Natural killer cell (primary cell): ENCODE data around the gene JPT2. TPM values are rescaled to one million over a fixed set of nuclear protein-coding genes. Genes with fewer than 3 reads are reported as not detected.

Experiments
- ATAC-seq, 3 donors: fragments of 150-1000 bp in 2 of 3; fragments of 200-7000 bp in 1 of 3; cut with Tn5 transposase; 1 replicate in 1 of 3; 2 replicates in 2 of 3; pipeline ENCODE4 v1.10.0; 2021; ENCODE audit warnings: mild to moderate bottlenecking in 2 of 3, moderate library complexity in 2 of 3
- DNase-seq, 2 donors: peaks; one replicate each; pipeline versions ENCODE4 v3.0.0 to v3.0.0-alpha.2; 2013 to 2021; ENCODE audit warnings: mixed read lengths in 1 of 2
- H3K27ac ChIP-seq: one replicate; pipeline ENCODE4 v1.5.1; 2013; ENCODE audit warnings: mild to moderate bottlenecking, low read length
- H3K27me3 ChIP-seq: one replicate; pipeline ENCODE4 v1.6.1; 2013; ENCODE audit warnings: low read length; ENCODE audit not compliant: control insufficient read depth, insufficient read depth
- H3K36me3 ChIP-seq: one replicate; pipeline ENCODE4 v1.6.1; 2013; ENCODE audit warnings: low read length; ENCODE audit not compliant: control insufficient read depth, insufficient read depth
- H3K4me1 ChIP-seq: one replicate; pipeline ENCODE4 v1.6.1; 2013; ENCODE audit warnings: low read length; ENCODE audit not compliant: control insufficient read depth, insufficient read depth
- H3K4me3 ChIP-seq: one replicate; pipeline ENCODE4 v1.5.1; 2013; ENCODE audit warnings: low read length
- H3K9me3 ChIP-seq: one replicate; pipeline ENCODE4 v1.6.1; 2013; ENCODE audit warnings: low read length; ENCODE audit not compliant: control insufficient read depth, insufficient read depth
- H3K27ac Mint-ChIP-seq, 2 donors: one replicate each; pipeline ENCODE4 v1.8.0; 2022; ENCODE audit warnings: mild to moderate bottlenecking in 2 of 2, mixed read lengths in 2 of 2, moderate library complexity in 1 of 2
- H3K27me3 Mint-ChIP-seq, 2 donors: one replicate each; pipeline ENCODE4 v1.8.0; 2022; ENCODE audit warnings: low read depth in 2 of 2, mixed read lengths in 2 of 2
- H3K36me3 Mint-ChIP-seq: one replicate; pipeline ENCODE4 v1.8.0; 2022; ENCODE audit warnings: mixed read lengths
- H3K4me1 Mint-ChIP-seq, 2 donors: one replicate each; pipeline ENCODE4 v1.8.0; 2022; ENCODE audit warnings: mixed read lengths in 2 of 2
- H3K4me3 Mint-ChIP-seq: one replicate; pipeline ENCODE4 v1.8.0; 2022; ENCODE audit warnings: mild to moderate bottlenecking, moderate library complexity, mixed read lengths
- H3K9me3 Mint-ChIP-seq, 2 donors: one replicate each; pipeline ENCODE4 v1.8.0; 2022; ENCODE audit warnings: mixed read lengths in 2 of 2
- CTCF ChIP-seq: fragments of 200-600 bp; IDR thresholded peaks from one replicate; pipeline ENCODE4 v1.8.0; 2022; ENCODE audit warnings: antibody characterized with exemption
- WGBS: methylation state at CpG from one replicate; pipeline ENCODE4 v1.1.7; 2013; ENCODE audit warnings: missing lambda C conversion rate; ENCODE audit not compliant: insufficient coverage; 5-methylcytosine and 5-hydroxymethylcytosine counted together
- intact Hi-C: fragments of 100-400 bp; cut with micrococcal nuclease; formaldehyde crosslinking; loops from one replicate; pipeline ENCODE4 v1.14.2; 2022
- total RNA-seq, 4 donors: library from RNA; stranded (reverse); fragments of 120-200 nt in 1 of 4; gene quantifications; one replicate each; pipeline versions ENCODE4 v1.2.3 to v1.2.4, GENCODE V29; 2013 to 2022

The JPT2 gene
- total RNA-seq, 3 donors from 2014 or later (not counting 1 experiment from before 2014, with no cell fraction given), result 12.2 to 28.4 (median 14.2) TPM

GRCh38 chr16:1747934-1748333 lies 69.9 kb downstream of the JPT2 start:
- WGBS, result 96% methylated on average over 11 of the region's 11 CpGs
- no peak for TF ChIP-seq CTCF
- Histone ChIP-seq H3K4me1 (no peaks in the 10 kb centered on the region), H3K27me3 (no peaks in the 10 kb centered on the region), H3K27ac (no peak overlapping the region), H3K9me3 (no peaks in the 10 kb centered on the region), H3K4me3 (no peak overlapping the region), H3K36me3 (peaks cover 62% of the 10 kb centered on the region)
- peaks cover 7% of the 10 kb centered on the region in 2 donors for H3K4me1 Mint-ChIP-seq
- H3K27ac Mint-ChIP-seq, result no peak overlapping the region
- intact Hi-C loops, result no loop called here
- no peaks in the 10 kb centered on the region for H3K9me3 Mint-ChIP-seq
- H3K36me3 Mint-ChIP-seq, result peaks cover 5% of the 10 kb centered on the region
- H3K27me3 Mint-ChIP-seq, result no peaks in the 10 kb centered on the region
- DNase-seq (no peak), ATAC-seq (no peak)
- H3K4me3 Mint-ChIP-seq, result no peak overlapping the region

DNA sequence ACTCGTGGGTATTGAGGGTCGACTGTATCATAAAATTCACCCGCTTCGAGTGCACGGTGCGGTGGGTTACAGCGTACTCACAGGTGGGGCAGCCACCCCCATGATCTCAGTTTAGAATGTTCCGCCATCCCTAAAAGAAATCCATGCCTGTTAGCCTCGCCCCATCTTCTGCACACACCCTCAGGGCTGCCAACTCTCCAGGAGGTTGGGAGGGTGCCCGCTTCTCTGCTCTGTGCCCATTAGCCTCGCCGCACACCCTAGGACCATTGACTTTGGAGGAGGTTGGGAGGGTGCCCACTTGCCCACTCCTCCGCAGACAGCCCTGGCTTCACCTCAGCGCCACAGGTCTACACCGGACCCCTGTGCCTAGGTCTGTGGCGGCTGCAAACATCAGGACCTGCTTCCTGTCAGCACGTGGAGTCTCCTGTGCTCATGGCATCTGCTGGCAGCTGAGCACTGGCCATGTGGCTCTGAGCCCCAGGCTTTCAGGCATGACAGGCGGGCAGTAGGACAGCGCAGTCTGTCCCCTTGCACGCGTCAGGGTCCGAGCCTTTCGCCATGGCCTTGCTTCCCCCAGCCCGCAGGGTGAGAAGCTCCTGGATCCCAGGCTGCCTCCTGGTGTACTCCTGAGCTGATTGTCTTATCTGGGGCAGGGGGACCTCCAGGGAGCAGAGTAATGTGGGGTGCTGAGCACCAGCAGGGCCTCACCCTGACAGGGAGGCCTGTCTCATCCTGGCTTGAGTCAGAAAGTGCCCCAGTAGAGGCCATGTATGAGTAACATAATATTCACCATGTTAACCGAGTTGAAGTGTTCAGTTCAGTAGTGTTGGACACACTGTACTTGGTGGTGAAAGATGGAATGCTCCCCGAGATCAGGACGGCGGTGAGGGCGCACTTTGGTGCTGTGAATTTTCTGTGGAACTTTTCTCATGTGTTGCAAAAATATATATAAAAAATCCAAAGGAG lies 71.4 kb downstream of the JPT2 start:
- 98% methylated on average over 25 of the region's 29 CpGs for WGBS
- no peaks in the 10 kb centered on the region for H3K27me3 Mint-ChIP-seq
- Histone ChIP-seq H3K9me3 (no peaks in the 10 kb centered on the region), H3K4me1 (no peaks in the 10 kb centered on the region), H3K4me3 (no peak overlapping the region), H3K27ac (no peak overlapping the region), H3K27me3 (no peaks in the 10 kb centered on the region), H3K36me3 (peaks cover 60% of the 10 kb centered on the region)
- H3K4me1 Mint-ChIP-seq, result peaks cover 6% of the 10 kb centered on the region in 2 donors
- no peak overlapping the region for H3K4me3 Mint-ChIP-seq
- TF ChIP-seq CTCF, result no peak
- intact Hi-C loops, result no loop called here
- H3K9me3 Mint-ChIP-seq, result no peaks in the 10 kb centered on the region
- no peak for ATAC-seq
- no peak for DNase-seq
- H3K27ac Mint-ChIP-seq, result no peak overlapping the region
- peaks cover 5% of the 10 kb centered on the region for H3K36me3 Mint-ChIP-seq

Other genes with a start within 250 kb of the JPT2 start
- under 1 TPM; 0.68 to 0.96 (median 0.83) TPM for gene PERCC1, start 247.2 kb upstream of the JPT2 start, total RNA-seq
- gene CCDC154, start 233.7 kb upstream of the JPT2 start, total RNA-seq, result 1 to 10 TPM in 2 of 3 donors, under 1 TPM in 1; 0.88 to 1.8 (median 1.6) TPM
- gene CLCN7, start 203.3 kb upstream of the JPT2 start, total RNA-seq, result 100 to 1,000 TPM; 117 to 125 (median 118) TPM
- under 1 TPM in 1 of 3 donors, not detected in 2; 0.31 TPM for gene PTX4, start 189.3 kb upstream of the JPT2 start, total RNA-seq
- 10 to 100 TPM; 45.5 to 50.0 (median 46.5) TPM for gene TELO2, start 184.9 kb upstream of the JPT2 start, total RNA-seq
- 10 to 100 TPM in 1 of 3 donors, 1 to 10 TPM in 2; 3.3 to 14.1 (median 7.8) TPM for gene TMEM204, start 144.6 kb upstream of the JPT2 start, total RNA-seq
- 1 to 10 TPM; 6.5 to 8.9 (median 6.5) TPM for gene IFT140, start 66.2 kb upstream of the JPT2 start, total RNA-seq
- 10 to 100 TPM; 47.8 to 49.8 (median 49.6) TPM for gene CRAMP1, start 65.9 kb upstream of the JPT2 start, total RNA-seq
- gene MAPK8IP3, start 27.9 kb downstream of the JPT2 start, total RNA-seq, result 100 to 1,000 TPM; 272 to 291 (median 285) TPM
- gene NME3, start 93.3 kb downstream of the JPT2 start, total RNA-seq, result 10 to 100 TPM; 40.6 to 50.3 (median 46.2) TPM
- gene EME2, start 94.5 kb downstream of the JPT2 start, total RNA-seq, result 10 to 100 TPM; 30.0 to 33.8 (median 30.1) TPM
- 10 to 100 TPM; 26.5 to 42.0 (median 41.4) TPM for gene MRPS34, start 94.9 kb downstream of the JPT2 start, total RNA-seq
- 100 to 1,000 TPM; 100 to 122 (median 110) TPM for gene SPSB3, start 104.3 kb downstream of the JPT2 start, total RNA-seq
- gene NUBP2, start 104.7 kb downstream of the JPT2 start, total RNA-seq, result 10 to 100 TPM; 39.5 to 51.9 (median 49.4) TPM
- gene IGFALS, start 115.4 kb downstream of the JPT2 start, total RNA-seq, result 1 to 10 TPM in 1 of 3 donors, under 1 TPM in 2; 0.47 to 1.1 (median 0.70) TPM
- gene HAGH, start 148.5 kb downstream of the JPT2 start, total RNA-seq, result 10 to 100 TPM; 27.8 to 38.4 (median 37.5) TPM
- 10 to 100 TPM in 1 of 3 donors, 1 to 10 TPM in 2; 5.3 to 10.6 (median 7.4) TPM for gene FAHD1, start 148.9 kb downstream of the JPT2 start, total RNA-seq
- not detected for gene MEIOB, start 193.9 kb downstream of the JPT2 start, total RNA-seq
- not detected for gene HS3ST6, start 240.1 kb downstream of the JPT2 start, total RNA-seq